ENCODE data around the gene MTA2.
"Not testable (repeated sequence)": the region's sequence is repeated elsewhere in the genome, so short reads cannot be mapped to it uniquely, and the experiment has no call there.

DNA sequence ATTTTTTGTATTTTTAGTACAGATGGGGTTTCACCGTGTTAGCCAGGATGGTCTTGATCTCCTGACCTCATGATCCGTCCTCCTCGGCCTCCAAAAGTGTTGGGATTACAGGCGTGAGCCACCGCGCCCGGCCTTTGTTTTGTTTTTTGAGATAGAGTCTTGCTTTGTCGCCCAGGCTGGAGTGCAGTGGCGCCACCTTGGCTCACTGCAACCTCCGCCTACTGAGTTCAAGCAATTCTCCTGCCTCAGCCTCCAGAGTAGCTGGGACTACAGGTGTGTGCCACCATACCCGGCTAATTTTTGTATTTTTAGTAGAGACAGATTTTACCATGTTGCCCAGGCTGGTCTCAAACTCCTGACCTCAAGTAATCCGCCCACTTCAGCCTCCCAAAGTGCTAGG lies 48.6 kb upstream of the MTA2 start:
- TF ChIP-seq POLR2A (IDR thresholded peaks at IDR 0.05), result not testable (repeated sequence)
- TF ChIP-seq, protein P1, sequence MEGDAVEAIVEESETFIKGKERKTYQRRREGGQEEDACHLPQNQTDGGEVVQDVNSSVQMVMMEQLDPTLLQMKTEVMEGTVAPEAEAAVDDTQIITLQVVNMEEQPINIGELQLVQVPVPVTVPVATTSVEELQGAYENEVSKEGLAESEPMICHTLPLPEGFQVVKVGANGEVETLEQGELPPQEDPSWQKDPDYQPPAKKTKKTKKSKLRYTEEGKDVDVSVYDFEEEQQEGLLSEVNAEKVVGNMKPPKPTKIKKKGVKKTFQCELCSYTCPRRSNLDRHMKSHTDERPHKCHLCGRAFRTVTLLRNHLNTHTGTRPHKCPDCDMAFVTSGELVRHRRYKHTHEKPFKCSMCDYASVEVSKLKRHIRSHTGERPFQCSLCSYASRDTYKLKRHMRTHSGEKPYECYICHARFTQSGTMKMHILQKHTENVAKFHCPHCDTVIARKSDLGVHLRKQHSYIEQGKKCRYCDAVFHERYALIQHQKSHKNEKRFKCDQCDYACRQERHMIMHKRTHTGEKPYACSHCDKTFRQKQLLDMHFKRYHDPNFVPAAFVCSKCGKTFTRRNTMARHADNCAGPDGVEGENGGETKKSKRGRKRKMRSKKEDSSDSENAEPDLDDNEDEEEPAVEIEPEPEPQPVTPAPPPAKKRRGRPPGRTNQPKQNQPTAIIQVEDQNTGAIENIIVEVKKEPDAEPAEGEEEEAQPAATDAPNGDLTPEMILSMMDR (IDR thresholded peaks at IDR 0.05), result not testable (repeated sequence)
